ENCODE results near the gene MMEL1.
A peak's percentile ranks its signal among the peaks of the same experiment; 100 is the strongest.

The MMEL1 gene

DNA sequence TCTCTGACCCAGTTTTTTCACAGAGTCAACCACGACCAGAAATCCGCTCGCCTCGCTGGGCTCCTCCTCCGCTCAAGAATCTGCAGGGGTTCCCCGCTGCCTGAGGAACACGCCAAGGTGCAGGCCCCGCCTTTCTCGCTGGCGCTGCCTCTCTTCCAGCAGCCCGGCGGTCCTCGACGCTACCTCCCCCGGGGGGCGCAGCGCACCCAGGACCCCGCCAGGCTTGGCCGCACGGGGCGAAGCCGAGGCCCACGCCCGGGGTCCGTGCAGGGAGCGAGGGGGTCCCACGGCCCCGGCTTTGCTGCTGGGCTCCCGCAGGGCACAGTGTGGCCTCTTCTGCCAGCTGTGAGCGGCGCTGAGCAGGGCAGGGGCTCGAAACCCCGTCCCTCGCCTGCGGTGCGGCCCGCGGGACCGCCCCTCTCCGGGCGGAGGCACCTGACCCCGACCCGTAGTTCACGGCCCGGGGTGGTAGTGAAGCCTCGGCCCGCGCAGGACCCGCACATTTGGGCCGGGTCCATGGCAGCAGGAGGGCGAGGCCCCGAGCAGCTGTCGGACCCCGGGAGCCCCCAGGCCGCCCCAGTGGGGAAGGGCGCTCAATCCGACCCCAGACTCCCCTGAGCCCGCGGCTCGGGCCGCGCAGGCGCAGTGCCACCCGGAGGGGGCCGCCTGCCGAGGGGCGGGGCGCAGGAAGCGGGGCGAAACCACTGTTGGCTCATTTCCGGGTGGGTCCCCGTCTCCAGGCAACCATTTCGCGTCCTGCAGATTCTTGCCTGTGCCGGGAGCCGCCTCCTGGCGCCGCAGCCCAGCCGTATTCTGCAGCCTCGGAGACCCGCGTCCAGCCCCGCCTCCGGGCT is 10.0 kb upstream of the MMEL1 start:
- DNase-seq, result peak; percentile 95

DNA sequence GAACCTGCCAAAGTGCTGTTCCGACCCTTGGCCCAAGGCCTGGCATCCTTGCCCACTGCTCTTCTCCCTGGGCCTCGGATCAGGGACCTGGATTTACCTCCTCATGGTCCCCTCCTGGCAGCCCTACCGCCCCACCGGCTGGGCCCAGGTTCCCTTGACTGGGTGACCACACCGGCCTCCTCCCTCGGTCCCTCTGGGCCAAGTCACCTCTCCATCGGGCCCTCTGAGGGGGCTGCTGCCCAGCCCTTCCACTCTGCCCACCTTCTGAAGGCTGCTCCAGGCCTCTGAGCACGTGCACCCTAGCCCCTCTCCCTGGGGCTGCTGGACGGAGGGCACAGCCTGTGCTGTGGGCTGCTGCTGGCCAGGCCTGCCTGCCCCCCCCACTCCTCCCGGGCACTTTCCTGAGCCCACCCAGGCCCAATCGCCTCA is 9.3 kb upstream of the MMEL1 start:
- DNase-seq, result no peak

DNA sequence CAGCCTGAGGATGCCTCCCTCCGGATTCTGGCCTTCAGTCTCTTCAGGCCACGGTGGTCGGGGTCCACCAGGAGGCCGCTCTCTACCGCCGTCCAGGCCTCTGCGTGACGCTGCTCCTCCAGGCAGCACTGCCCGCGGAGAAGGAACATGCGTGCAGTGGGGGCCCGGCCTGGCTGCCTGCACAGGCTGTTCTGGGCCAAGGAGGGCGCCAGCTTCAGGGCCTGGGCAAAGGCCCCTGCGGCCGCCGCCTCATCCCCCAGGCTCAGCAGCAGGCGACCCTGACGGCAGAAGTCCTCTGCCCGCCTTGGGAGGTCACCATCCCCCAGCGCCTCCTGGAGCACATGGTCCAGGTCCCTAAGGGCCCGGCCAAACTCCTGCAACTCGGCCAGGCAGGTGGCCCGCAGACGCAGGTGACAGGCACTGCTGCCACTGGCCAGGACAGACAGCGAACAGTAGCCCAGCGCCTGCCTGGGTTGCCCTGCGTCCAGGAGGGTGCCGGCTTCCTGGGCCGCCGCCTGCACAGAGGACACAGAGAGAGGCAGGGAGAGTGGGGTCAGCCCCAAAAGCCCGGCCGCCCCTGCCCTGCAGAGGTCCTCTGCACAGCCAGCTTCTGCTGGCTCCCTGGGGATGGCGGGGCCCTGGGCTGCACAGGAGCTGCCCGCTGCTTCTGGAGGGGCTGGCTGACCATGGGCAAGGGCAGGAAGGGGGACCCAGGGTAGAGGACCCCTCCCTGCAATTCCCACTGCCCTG is 8.7 kb upstream of the MMEL1 start:
- no peak for DNase-seq

DNA sequence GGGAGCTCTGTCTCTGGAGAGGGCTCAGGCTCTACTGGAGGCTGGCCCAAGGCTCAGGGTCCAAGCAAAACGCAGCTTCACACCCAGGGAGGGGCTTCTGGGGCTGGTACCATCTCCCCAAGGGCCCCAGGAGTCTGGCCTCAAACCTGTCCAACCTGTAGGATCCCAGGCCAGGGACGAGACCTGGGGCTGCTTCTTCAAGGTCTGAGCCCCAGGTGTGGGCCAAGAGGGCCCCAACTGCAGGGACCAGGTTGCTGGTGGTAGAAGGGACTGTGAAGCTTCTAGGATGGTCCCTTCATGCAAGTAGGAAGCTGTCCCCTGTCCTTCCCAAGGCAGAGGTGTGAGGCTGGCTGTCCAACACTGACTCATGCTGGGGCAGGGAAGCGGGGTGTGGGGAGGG is 7.8 kb upstream of the MMEL1 start:
- DNase-seq, result no peak

DNA sequence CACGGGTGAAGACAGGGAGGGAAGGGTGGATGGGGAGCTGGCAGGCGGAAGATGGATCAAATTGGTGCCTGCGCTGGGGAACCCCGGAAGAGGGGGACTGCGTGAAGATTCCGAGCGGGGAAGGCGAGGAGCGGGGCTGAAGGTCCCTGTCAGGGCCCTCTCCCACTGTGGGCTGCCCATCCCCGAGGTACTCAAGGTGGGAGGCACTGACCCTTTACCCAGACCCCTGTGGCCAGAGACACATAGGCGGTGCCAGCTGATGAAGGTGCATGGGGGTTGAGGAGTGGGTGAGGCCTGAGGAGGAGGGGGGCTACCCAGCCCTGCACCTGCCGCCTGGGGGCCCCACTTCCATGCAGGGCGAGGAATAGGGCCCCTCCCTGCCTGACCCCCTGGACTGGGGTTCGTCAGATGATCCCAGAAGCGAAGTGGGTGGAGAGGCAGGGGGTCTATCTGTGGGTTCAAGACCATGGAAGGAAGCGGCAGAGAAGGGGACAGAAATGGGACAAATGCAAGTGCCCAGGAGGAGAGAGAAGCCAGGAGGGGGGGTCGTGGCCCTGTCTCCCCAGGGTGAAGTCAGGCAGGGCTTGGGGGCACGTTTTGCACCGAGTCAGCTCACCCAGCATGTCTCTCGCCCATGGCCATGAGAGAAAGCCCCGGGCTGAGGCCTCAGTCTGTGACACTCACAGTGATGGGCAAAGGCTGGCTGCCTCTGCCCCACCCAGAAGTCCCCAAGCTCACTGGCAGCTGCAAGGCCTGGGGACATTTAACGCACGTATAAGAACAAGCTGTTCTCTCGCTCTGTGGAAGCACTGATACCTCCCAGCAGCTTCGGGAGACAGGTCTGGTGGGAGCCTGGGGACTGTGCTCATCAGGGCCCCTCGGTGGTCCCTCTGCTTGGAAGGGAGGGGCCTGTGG is 7.0 kb upstream of the MMEL1 start:
- no peak for DNase-seq

DNA sequence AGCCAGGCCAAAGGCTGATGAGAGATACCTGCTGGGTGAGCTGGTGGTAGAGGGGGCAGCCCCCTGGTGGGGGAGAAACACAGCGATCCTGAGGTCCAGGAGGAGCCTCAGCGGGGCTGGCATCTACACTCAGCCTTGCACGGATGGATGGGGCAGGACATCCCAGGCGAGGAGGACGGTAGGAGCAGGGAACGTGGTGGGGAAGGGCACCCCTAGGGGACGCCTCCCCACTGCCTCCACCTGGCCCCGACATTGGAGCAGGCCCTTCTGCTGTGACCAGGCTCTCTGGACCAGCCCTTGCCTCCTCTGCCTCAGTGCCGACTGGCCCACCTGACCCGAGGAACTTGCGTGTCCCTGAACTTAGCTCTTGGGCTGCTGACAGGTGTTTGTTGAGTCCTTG is 6.4 kb upstream of the MMEL1 start:
- DNase-seq, result no peak

DNA sequence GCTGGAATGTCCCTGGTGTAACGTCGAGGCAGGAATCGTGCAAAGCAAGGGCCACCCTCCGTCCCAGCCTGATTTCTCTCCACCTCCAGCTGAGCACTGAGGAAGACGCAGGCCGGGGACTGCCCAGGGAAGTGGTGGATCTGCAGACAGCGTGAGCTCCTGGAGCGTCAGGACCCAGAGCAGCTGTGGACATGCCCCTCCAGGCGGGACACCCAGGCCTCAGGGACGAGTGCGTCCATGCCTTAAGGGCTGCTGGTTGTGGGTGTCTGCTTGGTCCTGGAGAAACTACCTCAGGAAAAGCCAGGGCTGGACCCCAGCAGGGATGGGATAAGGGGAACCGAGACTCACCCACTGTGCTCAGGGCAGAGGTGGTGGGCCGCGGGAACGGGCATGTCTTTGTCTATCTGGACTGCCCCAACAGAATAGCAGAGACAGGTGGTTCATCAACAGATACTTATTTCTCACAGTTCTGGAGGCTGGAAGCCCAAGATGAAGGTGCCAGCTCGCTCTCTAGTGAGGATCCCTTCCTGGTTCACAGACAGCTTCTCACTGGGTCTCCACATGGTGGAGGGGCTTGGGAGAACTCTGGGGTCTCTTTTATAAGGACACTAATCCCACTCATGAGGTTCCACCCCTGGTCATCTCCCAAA is 5.8 kb upstream of the MMEL1 start:
- DNase-seq, result no peak

DNA sequence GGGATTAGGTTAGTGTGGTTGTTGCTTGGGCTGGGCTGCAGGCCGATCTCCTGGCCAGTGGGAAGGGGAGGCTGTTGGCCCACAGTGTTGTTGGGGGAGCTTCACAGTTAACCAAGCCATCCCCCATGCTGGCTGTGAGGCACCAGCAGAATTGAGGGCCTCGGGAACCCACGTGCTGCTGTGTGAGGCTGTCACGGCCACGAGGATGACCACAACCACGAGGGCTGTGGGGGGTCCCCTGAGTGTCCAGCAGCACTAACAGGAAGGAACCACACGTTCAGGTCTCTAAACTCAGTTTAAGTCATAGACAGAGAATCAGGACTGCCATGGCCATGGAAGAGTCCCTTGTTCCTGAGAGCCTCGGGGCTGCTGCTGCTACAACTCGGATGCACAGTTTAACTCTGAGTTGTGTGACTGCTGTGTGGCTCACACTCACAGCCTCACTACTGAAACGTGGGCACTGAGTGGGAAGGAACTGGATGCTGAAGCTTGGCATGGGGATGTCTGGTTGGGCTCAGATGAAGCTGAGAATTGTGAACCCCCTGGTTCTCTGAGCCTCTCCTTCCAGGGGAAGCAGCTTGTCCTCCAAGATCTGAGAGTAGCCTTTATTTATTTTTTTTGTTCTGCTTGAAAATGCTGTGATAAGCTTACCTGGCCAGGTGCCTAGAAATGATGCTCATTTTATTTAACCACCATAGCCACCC is 4.8 kb upstream of the MMEL1 start:
- DNase-seq, result no peak

DNA sequence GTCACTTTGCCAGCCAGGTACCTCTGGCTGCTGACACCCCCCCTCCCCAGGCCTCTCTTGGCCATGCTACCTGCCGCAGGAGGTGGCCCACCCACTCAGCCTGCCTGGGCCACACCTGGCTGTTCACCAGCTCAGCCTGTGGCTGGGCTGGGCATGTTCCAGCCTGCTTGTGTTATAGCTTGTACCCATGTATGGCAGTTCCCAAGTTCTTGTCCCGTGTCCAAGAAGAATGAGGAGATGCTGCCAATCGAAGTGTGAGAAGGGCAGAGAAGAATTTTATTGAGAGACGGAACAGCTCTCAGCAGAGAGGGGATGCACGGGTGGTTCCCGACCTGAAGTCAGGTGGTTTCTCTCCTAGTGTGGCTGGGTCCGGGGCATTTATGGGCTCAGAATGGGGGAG is 3.9 kb upstream of the MMEL1 start:
- no peak for DNase-seq

DNA sequence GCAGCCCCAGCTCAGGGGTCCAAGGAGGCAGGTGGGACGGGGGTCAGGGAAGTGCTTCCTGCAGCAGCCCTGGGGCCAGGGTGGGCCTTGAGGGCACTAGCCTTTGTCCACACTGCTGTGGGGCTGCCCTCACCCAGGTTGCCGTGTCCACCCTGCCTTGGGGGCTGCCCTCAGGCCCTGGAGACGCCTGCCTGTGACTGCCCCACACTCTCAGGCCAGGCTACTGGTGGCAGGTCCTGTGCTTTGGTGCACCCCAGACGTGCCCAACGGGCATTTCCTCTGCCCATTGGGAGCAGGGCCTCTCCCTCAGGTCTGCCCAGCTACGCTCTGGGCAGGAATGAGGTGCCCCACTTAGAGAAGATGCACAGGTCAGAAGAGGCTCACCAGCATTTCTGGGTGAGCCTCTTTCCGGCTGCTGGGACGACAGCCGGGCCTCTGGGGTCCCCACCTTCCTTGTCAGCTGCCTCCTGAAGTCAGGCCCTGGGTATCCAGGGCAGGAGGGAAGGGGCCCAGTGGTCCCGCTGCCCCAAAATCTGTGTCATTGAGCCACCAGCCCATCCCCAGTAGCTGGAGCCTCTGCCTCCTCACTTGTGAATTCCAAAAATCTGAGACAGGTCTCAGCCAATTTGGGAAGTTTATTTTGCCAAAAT is 2.7 kb upstream of the MMEL1 start:
- DNase-seq, result no peak

DNA sequence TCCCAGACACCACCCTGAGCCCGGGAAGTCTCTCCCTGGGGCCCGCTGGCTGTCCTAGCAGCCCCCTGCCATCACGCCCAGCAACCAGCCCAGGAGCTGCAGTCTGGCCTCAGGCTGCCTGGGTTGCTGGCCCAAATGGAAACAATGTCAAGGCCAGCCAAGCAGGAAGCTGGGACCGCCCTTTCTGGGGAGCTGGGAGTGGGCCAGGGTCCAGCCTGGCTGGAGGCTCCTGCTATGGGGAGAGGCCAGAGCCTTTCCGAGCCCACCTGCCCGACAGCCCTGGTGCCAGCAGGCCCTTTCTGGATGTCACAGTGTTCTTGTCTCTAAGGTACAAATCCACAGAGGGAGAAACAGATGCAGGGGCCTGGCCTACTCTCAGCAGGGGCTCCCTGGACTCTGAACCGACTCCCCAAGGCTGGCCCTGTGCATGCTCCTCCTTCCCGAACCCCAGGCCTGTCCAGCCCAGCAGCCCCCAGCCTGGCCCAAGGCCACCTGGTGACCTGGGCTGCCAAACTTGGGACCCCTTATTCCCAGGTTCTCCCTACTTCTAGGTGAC is 1.2 kb upstream of the MMEL1 start:
- DNase-seq, result no peak

DNA sequence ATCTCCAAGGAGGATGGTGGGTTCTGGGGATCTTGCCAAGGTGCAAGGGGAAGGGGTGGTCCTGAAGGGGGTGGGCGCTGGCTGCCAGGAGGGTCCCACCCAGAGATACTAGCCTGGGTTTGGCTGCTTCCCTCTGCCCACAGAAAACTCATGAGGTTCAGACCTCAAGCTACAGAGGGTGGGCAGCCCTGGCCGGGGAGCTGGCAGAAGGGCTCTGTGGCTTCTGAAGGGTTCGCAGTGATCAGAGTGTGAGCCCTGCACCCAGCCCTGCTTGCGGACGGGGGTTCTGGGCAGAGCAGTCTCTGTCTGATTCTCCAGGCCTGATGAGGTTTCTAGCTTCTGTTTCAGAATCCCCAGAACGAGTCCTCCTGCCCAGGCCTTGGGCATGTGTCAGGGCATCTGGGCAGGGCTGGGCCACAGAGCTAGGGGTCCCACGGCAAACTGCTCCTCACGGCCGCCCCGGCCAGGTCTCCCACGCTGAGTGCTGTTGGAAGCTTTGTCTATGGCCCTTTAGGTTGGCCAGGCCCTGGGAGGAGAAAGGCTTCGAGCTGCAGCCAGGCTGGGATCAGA is 635 bp upstream of the MMEL1 start:
- DNase-seq, result no peak

DNA sequence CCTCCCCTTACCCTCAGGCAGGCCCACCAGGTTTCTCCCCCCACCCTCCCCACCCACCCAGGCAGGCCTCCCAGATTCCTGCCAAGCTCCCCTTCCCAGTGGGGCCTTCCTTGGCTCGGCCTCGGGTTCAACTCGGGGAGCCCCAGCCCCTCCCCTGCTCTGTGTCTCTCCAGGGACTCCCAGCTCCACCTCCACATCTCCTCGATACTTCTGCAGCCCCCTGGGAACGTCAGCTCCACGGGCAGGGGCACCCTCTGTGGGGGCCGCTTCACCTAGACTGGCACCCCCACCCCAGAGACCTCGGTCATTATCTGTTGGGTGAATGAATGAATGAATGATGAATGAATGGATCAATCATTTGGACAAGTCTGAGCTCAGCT is 775 bp downstream of the MMEL1 start:
- no peak for DNase-seq

DNA sequence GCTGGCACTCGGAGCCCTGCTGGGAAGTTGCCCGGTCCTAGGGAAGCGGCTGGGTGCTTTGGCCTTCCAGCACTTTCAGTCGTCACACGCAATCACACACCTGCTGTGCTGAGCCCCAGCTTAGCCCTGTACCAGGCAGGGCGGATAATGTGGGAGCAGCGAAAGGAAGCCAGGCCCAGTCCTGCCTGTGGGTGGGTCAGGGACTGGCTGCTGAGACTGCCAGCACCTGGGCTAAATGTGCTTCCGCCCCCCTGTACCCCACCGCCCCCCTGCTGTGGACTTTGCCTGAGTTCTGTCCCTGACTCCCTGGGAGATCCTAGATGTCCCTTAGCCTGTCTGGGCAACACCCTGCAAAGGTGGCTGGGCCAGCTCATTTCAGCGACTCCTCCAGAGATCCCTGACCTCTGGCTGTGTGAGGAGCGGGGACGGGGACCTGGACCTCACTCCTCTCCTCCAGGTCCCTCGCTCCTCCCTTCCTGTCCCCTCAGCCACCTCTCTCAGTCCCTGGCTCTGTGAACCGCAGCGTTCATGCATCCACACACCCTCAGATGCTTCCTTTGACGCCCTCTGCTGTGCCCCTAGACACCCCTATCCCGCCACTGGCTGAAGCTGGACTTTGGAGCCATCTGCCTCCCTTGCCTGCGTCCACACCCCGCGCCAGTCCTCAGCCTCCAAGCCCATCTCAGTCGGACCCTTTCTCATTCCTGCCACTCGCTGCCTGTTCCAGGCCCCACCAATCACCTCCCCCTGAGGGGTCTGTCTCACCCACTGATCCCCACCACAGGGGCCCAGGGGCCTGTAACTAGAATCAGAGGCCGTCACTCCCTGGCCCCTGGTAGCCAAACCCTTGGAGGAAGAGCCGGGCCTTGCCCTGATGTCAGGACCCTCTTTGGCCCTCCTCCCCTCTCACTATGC is 1.4 kb downstream of the MMEL1 start:
- no peak for DNase-seq

DNA sequence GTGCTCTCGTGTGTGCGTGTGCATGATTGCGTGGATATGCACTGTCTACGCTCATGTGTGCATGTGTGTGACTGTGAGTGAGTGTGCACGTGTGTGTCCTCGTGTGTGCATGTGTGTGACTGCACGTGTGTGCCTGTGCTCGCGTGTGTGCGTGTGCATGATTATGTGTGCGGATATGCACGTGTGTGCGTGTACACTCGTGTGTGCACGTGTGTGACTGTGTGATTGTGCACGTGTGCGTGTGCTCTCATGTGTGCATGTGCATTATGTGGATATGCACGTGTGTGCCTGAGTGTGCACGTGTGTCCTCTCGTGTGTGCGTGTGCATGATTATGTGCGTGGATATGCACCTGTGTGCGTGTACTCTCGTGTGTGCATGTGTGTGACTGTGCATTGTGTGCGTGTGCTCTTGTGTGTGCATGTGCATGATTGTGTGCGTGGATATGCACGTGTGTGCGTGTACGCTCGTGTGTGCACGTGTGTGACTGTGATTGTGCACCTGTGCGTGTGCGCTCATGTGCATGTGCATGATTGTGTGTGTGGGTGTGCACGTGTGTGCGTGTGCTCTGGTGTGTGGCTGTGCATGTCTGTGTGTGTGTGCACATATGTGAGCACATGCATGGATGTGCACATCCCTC is 2.2 kb downstream of the MMEL1 start:
- no peak for DNase-seq

DNA sequence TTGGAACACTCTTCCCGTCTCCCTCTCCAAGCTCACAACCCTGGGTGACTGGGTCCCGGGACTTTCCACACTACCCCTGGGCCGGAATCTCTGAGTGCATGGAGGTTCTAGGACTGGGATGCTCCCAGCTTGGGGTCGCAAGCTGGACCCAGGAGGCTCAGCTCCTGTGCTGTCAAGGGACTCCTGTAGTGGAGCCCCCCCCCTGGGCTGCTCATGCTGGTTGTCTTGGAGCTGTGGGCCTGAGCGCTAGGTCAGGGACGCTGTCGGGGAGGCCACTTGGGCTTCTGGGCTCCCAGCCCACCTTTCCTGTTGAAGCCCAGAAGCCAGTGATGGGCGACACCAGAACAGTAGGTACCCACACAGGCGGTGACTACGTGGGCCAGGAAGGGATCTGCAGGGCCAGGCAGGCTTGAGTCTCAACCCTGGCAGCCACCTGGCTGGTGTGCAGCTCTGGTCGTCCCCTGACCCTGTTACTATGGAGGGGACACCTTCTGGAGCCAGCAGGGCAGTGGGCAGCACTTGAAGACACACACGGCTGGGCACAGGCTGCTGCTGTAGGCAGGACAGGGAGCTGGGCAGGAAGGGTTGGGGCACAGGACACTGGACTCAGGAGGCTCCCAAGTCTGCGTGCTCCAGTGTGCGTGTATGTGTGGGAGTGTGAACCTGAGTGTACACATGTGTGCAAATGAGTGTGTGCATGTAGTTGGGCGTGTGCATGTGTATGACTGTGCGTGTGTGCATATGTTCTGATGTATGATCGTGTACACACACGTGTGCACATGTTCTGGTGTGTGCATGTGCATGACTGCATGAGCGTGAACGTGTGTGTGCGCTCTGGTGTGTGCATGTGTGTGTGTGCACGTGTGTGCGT is 3.0 kb downstream of the MMEL1 start:
- DNase-seq, result no peak

DNA sequence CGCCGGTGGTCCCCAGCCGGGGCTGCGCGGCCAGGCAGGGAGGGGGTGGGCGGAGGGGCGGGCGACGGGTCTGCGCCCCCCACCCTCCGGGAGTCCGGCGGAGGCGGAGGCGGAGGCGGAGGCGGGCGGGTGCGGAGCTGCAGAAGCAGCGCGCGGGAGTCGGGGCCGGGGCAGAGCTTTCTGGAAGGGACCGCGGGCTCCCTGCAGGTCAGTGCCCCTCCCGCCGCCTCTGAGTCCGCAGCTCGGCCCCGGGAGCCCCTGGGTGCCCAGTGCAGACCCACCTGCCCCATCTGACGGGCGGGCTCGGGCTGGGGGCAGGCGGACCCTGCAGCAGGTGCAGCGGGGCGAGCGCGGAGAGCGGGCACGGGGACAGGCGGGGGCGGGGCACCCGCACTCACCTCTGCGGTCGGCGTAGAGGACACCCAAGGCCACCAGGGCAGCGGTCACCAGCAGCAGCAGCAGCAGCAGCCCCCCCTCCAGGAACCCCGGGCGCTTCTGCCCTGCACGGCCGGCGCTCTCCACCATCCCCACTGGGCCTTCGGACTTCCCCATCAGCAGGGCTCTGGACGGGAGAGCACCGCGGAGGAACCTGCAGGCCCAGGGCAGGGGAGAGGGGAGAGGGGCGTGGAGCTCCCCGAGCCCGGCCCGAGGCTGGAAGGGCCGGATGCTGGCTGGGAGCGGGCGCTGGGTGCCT is 3.7 kb downstream of the MMEL1 start:
- DNase-seq, result no peak
